ENCODE measurements around the gene TMEM260. TPM values are rescaled to one million over a fixed set of nuclear protein-coding genes. Genes with fewer than 3 reads are reported as not detected.

Gene TMEM260
- total and polyA plus RNA-seq, 3 experiments from 2014 or later = 10.5 to 11.2 (median 10.8) TPM

GRCh38 chr14:56585461-56586084 lies 6.0 kb downstream of the TMEM260 start:
- DNase-seq = no peak
- H3K4me3 ChIP-seq (ENCODE audit: low read length) = no peak overlapping the region
- H3K9me3 Mint-ChIP-seq = no peaks in the 10 kb centered on the region
- peaks cover 0 to 33% (median 6%) of the 10 kb centered on the region in 3 donors for H3K36me3 Mint-ChIP-seq
- H3K36me3 ChIP-seq (ENCODE audit: insufficient read depth, low read length) = no peaks in the 10 kb centered on the region
- no peaks in the 10 kb centered on the region for H3K27me3 Mint-ChIP-seq
- H3K27ac ChIP-seq (ENCODE audit: low read depth, low read length) = no peak overlapping the region
- H3K9me3 ChIP-seq (ENCODE audit: low read length) = no peaks in the 10 kb centered on the region
- POLR2A ChIA-PET = no interaction called here
- H3K4me1 ChIP-seq (ENCODE audit: insufficient read depth, low read length) = peaks cover 26% of the 10 kb centered on the region
- no peak overlapping the region for H3K27ac Mint-ChIP-seq
- H3K4me3 Mint-ChIP-seq = no peak overlapping the region
- no peaks in the 10 kb centered on the region for H3K27me3 ChIP-seq (ENCODE audit: insufficient read depth, low read length, poor library complexity, severe bottlenecking)
- CTCF ChIA-PET = no interaction called here
- H3K4me1 Mint-ChIP-seq = peaks cover 36 to 55% (median 53%) of the 10 kb centered on the region in 3 donors

GRCh38 chr14:56587701-56588100 lies 8.1 kb downstream of the TMEM260 start:
- Histone ChIP-seq H3K9me3 (ENCODE audit: low read length) (no peaks in the 10 kb centered on the region), H3K27me3 (ENCODE audit: insufficient read depth, low read length, poor library complexity, severe bottlenecking) (no peaks in the 10 kb centered on the region), H3K4me3 (ENCODE audit: low read length) (no peak overlapping the region), H3K27ac (ENCODE audit: low read depth, low read length) (no peak overlapping the region), H3K36me3 (ENCODE audit: insufficient read depth, low read length) (no peaks in the 10 kb centered on the region), H3K4me1 (ENCODE audit: insufficient read depth, low read length) (peaks cover 6% of the 10 kb centered on the region)
- Mint-ChIP-seq H3K9me3 (no peaks in the 10 kb centered on the region), H3K27me3 (no peaks in the 10 kb centered on the region), H3K4me3 (no peak overlapping the region), H3K27ac (no peak overlapping the region), H3K36me3 (peaks cover 0 to 44% (median 9%) of the 10 kb centered on the region in 3 donors), H3K4me1 (peaks cover 19 to 36% (median 35%) of the 10 kb centered on the region in 3 donors)
- ChIA-PET CTCF (interaction anchor here (4.0 kb wide), 1 partner anchor 8 kb away, joined by 24 read pairs; the partner anchor contains the start of gene TMEM260), POLR2A (no interaction called here)
- DNase-seq = no peak

- H3K4me3 ChIP-seq (ENCODE audit: low read length) = no peak overlapping the region
- H3K4me1 Mint-ChIP-seq = peaks cover 4 to 18% (median 9%) of the 10 kb centered on the region in 3 donors
- CTCF ChIA-PET = interaction anchor here (4.0 kb wide), 1 partner anchor 11 kb away, joined by 24 read pairs; the partner anchor contains the start of gene TMEM260
- no peaks in the 10 kb centered on the region for H3K27me3 ChIP-seq (ENCODE audit: insufficient read depth, low read length, poor library complexity, severe bottlenecking)
- POLR2A ChIA-PET = no interaction called here
- H3K4me1 ChIP-seq (ENCODE audit: insufficient read depth, low read length) = no peaks in the 10 kb centered on the region
- no peaks in the 10 kb centered on the region for H3K36me3 ChIP-seq (ENCODE audit: insufficient read depth, low read length)
- H3K9me3 Mint-ChIP-seq = no peaks in the 10 kb centered on the region
- no peak overlapping the region for H3K27ac ChIP-seq (ENCODE audit: low read depth, low read length)
- H3K36me3 Mint-ChIP-seq = peaks cover 0 to 60% (median 16%) of the 10 kb centered on the region in 3 donors
- H3K27me3 Mint-ChIP-seq = no peaks in the 10 kb centered on the region
- no peak overlapping the region for H3K27ac Mint-ChIP-seq
- no peaks in the 10 kb centered on the region for H3K9me3 ChIP-seq (ENCODE audit: low read length)
- no peak overlapping the region for H3K4me3 Mint-ChIP-seq
- no peak for DNase-seq
Measured at GRCh38 chr14:56590535-56590960, 10.9 kb downstream of the TMEM260 start.

GRCh38 chr14:56592746-56593544 lies 13.3 kb downstream of the TMEM260 start:
- DNase-seq = no peak
- CTCF ChIA-PET = no interaction called here

GRCh38 chr14:56594428-56594827 lies 14.8 kb downstream of the TMEM260 start:
- no peak overlapping the region for H3K4me3 ChIP-seq (ENCODE audit: low read length)
- no peak overlapping the region for H3K27ac Mint-ChIP-seq
- CTCF ChIA-PET = no interaction called here
- no peaks in the 10 kb centered on the region for H3K9me3 Mint-ChIP-seq
- no peak overlapping the region for H3K4me3 Mint-ChIP-seq
- no peaks in the 10 kb centered on the region for H3K4me1 ChIP-seq (ENCODE audit: insufficient read depth, low read length)
- peaks cover 4% of the 10 kb centered on the region for H3K36me3 ChIP-seq (ENCODE audit: insufficient read depth, low read length)
- DNase-seq = no peak
- POLR2A ChIA-PET = no interaction called here
- H3K27me3 Mint-ChIP-seq = no peaks in the 10 kb centered on the region
- H3K27ac ChIP-seq (ENCODE audit: low read depth, low read length) = no peak overlapping the region
- peaks cover 9 to 59% (median 22%) of the 10 kb centered on the region in 3 donors for H3K36me3 Mint-ChIP-seq
- peaks cover 8 to 12% (median 10%) of the 10 kb centered on the region in 3 donors for H3K4me1 Mint-ChIP-seq
- H3K27me3 ChIP-seq (ENCODE audit: insufficient read depth, low read length, poor library complexity, severe bottlenecking) = no peaks in the 10 kb centered on the region
- H3K9me3 ChIP-seq (ENCODE audit: low read length) = no peaks in the 10 kb centered on the region

More at GRCh38 chr14:56592746-56593544, 13.3 kb downstream of the TMEM260 start:
- Histone ChIP-seq H3K36me3 (ENCODE audit: insufficient read depth, low read length) (no peaks in the 10 kb centered on the region), H3K27me3 (ENCODE audit: insufficient read depth, low read length, poor library complexity, severe bottlenecking) (no peaks in the 10 kb centered on the region), H3K4me3 (ENCODE audit: low read length) (no peak overlapping the region), H3K4me1 (ENCODE audit: insufficient read depth, low read length) (no peaks in the 10 kb centered on the region), H3K27ac (ENCODE audit: low read depth, low read length) (no peak overlapping the region), H3K9me3 (ENCODE audit: low read length) (no peaks in the 10 kb centered on the region)
- H3K27me3 Mint-ChIP-seq = no peaks in the 10 kb centered on the region
- POLR2A ChIA-PET = no interaction called here
- H3K4me3 Mint-ChIP-seq = no peak overlapping the region
- H3K36me3 Mint-ChIP-seq = peaks cover 5 to 55% (median 19%) of the 10 kb centered on the region in 3 donors
- no peaks in the 10 kb centered on the region for H3K9me3 Mint-ChIP-seq
- H3K4me1 Mint-ChIP-seq = peaks cover 4 to 17% (median 10%) of the 10 kb centered on the region in 3 donors
- no peak overlapping the region for H3K27ac Mint-ChIP-seq

- DNase-seq = no peak
- H3K27ac ChIP-seq (ENCODE audit: low read depth, low read length) = no peak overlapping the region
- no peak overlapping the region for H3K27ac Mint-ChIP-seq
- POLR2A ChIA-PET = no interaction called here
- no peak overlapping the region for H3K4me3 ChIP-seq (ENCODE audit: low read length)
- H3K36me3 ChIP-seq (ENCODE audit: insufficient read depth, low read length) = peaks cover 4% of the 10 kb centered on the region
- no peaks in the 10 kb centered on the region for H3K9me3 ChIP-seq (ENCODE audit: low read length)
- peaks cover 15 to 21% (median 17%) of the 10 kb centered on the region in 3 donors for H3K4me1 Mint-ChIP-seq
- no peak overlapping the region for H3K4me3 Mint-ChIP-seq
- H3K36me3 Mint-ChIP-seq = peaks cover 9 to 50% (median 23%) of the 10 kb centered on the region in 3 donors
- no peaks in the 10 kb centered on the region for H3K27me3 Mint-ChIP-seq
- no peaks in the 10 kb centered on the region for H3K4me1 ChIP-seq (ENCODE audit: insufficient read depth, low read length)
- no peaks in the 10 kb centered on the region for H3K27me3 ChIP-seq (ENCODE audit: insufficient read depth, low read length, poor library complexity, severe bottlenecking)
- no peaks in the 10 kb centered on the region for H3K9me3 Mint-ChIP-seq
- CTCF ChIA-PET = no interaction called here
Measured at GRCh38 chr14:56598519-56598918, 18.9 kb downstream of the TMEM260 start.

GRCh38 chr14:56603648-56604047 lies 24.1 kb downstream of the TMEM260 start:
- DNase-seq = no peak
- CTCF ChIA-PET = no interaction called here
- no peaks in the 10 kb centered on the region for H3K9me3 Mint-ChIP-seq

GRCh38 chr14:56608689-56609088 lies 29.1 kb downstream of the TMEM260 start:
- Mint-ChIP-seq H3K27me3 (no peaks in the 10 kb centered on the region), H3K27ac (no peak overlapping the region), H3K9me3 (no peaks in the 10 kb centered on the region), H3K4me1 (peaks cover 2 to 10% (median 7%) of the 10 kb centered on the region in 3 donors), H3K4me3 (no peak overlapping the region), H3K36me3 (peaks cover 14 to 58% (median 30%) of the 10 kb centered on the region in 3 donors)
- Histone ChIP-seq H3K27ac (ENCODE audit: low read depth, low read length) (no peak overlapping the region), H3K27me3 (ENCODE audit: insufficient read depth, low read length, poor library complexity, severe bottlenecking) (no peaks in the 10 kb centered on the region), H3K4me3 (ENCODE audit: low read length) (no peak overlapping the region), H3K4me1 (ENCODE audit: insufficient read depth, low read length) (no peaks in the 10 kb centered on the region), H3K9me3 (ENCODE audit: low read length) (no peaks in the 10 kb centered on the region), H3K36me3 (ENCODE audit: insufficient read depth, low read length) (no peaks in the 10 kb centered on the region)
- CTCF ChIA-PET = no interaction called here
- POLR2A ChIA-PET = no interaction called here
- no peak for DNase-seq

More at GRCh38 chr14:56603648-56604047, 24.1 kb downstream of the TMEM260 start:
- Histone ChIP-seq H3K36me3 (ENCODE audit: insufficient read depth, low read length) (no peaks in the 10 kb centered on the region), H3K4me1 (ENCODE audit: insufficient read depth, low read length) (no peaks in the 10 kb centered on the region), H3K9me3 (ENCODE audit: low read length) (no peaks in the 10 kb centered on the region), H3K27me3 (ENCODE audit: insufficient read depth, low read length, poor library complexity, severe bottlenecking) (no peaks in the 10 kb centered on the region), H3K4me3 (ENCODE audit: low read length) (no peak overlapping the region), H3K27ac (ENCODE audit: low read depth, low read length) (no peak overlapping the region)
- no peak overlapping the region for H3K4me3 Mint-ChIP-seq
- POLR2A ChIA-PET = no interaction called here
- peaks cover 13 to 26% (median 21%) of the 10 kb centered on the region in 3 donors for H3K4me1 Mint-ChIP-seq
- peak overlapping the region in 1 of 8 donors; percentile 21 for H3K27ac Mint-ChIP-seq
- no peaks in the 10 kb centered on the region for H3K27me3 Mint-ChIP-seq
- peaks cover 6 to 53% (median 24%) of the 10 kb centered on the region in 3 donors for H3K36me3 Mint-ChIP-seq

Data from CD8-positive, alpha-beta memory T cell (primary cell).